Gastrocnemius medialis (tissue), 4 donors: ENCODE results near the gene TSPAN16.

ENCODE experiments used
- POLR2A ChIP-seq, 2 donors: fragments of 450-650 bp; IDR thresholded peaks; one replicate each; pipeline ENCODE4 v1.6.1; 2017; ENCODE audit warnings: antibody characterized with exemption in 2 of 2, mild to moderate bottlenecking in 2 of 2, moderate library complexity in 2 of 2
- TF ChIP-seq, protein P1 (sequence below), 5 experiments: fragments of 450-650 bp in 3 of 5; fragments of 200-600 bp in 2 of 5; sonication (generic) in 2 of 5; IDR thresholded peaks in 4 of 5; conservative IDR thresholded peaks in 1 of 5; 1 replicate in 4 of 5; 2 replicates in 1 of 5; pipeline ENCODE4 v1.5.1; 2016 to 2019; ENCODE audit warnings: antibody characterized with exemption in 5 of 5, mild to moderate bottlenecking in 3 of 5, moderate library complexity in 3 of 5

GRCh38 chr19:11324748-11325389 is 28.9 kb downstream of the TSPAN16 start:
- TF ChIP-seq, protein P1, sequence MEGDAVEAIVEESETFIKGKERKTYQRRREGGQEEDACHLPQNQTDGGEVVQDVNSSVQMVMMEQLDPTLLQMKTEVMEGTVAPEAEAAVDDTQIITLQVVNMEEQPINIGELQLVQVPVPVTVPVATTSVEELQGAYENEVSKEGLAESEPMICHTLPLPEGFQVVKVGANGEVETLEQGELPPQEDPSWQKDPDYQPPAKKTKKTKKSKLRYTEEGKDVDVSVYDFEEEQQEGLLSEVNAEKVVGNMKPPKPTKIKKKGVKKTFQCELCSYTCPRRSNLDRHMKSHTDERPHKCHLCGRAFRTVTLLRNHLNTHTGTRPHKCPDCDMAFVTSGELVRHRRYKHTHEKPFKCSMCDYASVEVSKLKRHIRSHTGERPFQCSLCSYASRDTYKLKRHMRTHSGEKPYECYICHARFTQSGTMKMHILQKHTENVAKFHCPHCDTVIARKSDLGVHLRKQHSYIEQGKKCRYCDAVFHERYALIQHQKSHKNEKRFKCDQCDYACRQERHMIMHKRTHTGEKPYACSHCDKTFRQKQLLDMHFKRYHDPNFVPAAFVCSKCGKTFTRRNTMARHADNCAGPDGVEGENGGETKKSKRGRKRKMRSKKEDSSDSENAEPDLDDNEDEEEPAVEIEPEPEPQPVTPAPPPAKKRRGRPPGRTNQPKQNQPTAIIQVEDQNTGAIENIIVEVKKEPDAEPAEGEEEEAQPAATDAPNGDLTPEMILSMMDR (IDR thresholded peaks at IDR 0.05 in 4 of 5, conservative IDR thresholded peaks at IDR 0.05 in 1 of 5), result no peak
- TF ChIP-seq POLR2A (IDR thresholded peaks at IDR 0.05), result no peak
